NCI-H226 (cell line): Measurements from ENCODE around the gene CDKN1B.

Experiments
- DNase-seq: peaks from one replicate; pipeline ENCODE4 v3.0.0-alpha.2; 2015

Gene CDKN1B

GRCh38 chr12:12716793-12717585 lies at the start of gene CDKN1B:
TSS of gene CDKN1B (plus strand) at chr12:12717368. CDS start at chr12:12717840, 472 bp downstream.
- DNase-seq, result peak; percentile 93

DNA sequence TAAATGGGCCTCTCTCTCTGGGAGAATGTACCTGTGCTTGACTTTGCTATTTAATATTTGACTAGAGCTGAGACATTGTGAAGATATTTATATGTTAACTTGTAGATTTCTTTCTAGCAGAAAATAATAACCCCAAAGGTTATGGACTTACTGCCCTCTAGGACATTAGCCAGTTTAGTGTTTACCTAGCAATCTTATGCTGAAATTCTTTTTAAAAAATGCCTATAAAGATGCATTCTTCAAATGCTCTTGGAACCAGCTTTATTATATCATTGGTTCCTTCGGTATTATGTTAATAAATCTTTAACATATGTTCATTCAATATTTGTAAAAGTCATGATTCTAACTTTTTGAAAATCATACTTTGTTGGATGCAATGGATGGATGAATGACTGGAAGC lies 49.2 kb upstream of the CDKN1B start:
- DNase-seq, result no peak

DNA sequence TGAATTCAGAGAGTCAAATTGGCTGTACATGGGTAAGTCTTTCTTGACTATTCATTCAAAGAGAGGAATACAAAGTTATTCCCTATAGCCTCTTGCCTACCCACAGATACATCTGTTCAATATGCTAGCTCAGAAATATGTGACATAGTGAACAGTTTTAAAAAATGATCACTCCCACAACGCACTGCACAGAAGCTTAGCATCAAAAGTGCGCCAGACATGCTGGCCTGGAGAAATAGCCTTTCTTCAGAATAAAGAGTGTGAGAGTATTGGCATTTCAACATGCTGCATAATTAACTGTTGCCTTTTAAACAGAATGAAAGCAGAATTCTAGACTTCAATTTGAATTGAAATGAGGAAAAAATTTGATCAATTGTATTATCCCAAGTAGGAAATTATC lies 48.1 kb upstream of the CDKN1B start:
- DNase-seq, result no peak

DNA sequence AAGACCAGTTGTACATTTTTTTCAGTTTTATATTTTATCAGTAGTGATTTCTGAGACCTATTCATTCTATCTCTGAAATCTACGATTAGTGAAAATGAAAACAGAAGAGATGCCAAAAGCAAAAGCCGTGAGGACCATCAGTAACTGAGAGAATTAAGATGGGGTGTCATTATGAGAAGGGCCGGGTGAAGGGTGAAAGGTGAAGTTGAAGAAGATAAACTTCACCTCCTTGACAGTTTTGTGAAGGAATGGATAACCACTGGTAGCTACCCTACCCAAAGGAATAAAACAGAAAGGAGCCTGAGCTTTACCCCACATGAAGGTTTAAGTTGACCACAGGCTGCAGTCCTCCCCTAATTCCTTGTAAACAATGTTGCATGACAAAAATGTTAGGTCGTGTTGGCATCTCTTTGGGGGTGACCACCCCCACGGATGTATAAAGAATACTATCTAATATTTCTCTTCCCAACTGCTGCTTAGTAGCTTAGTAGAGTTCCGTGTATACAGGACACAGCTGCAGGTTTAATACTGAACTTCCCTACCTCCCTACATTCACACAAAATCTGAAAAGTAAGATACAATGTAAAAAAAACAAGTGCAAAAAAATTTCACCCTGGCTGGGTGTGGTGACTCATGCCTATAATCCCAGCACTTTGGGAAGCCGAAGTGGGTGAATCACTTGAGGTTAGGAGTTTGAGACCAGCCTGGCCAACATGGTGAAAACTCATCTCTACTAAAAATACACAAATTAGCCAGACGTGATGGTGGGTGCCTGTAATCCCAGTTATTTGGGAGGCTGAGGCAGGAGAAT lies 45.1 kb upstream of the CDKN1B start:
- peak; percentile 55 for DNase-seq

- no peak for DNase-seq
Observed at GRCh38 chr12:12673296-12673695, 43.9 kb upstream of the CDKN1B start.

DNA sequence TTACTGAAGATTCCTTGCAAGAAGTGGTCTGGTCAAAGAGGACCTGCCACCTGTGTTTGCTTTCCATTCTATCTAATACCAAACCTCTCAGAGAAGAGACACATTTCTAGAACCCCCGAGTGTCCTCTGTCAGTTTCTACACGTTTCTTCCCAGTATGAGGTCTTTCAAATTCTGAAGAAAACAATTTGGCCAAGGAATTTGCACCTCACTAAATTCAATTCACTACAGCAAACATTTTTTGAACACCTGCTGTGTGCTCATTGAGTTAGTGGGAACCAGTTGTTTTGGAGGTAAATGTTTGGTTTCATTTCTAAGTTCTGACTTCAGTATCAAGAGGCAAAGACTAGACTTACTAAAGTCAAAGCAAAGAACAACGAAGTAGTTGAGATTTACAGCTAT lies 40.6 kb upstream of the CDKN1B start:
- DNase-seq, result no peak

DNA sequence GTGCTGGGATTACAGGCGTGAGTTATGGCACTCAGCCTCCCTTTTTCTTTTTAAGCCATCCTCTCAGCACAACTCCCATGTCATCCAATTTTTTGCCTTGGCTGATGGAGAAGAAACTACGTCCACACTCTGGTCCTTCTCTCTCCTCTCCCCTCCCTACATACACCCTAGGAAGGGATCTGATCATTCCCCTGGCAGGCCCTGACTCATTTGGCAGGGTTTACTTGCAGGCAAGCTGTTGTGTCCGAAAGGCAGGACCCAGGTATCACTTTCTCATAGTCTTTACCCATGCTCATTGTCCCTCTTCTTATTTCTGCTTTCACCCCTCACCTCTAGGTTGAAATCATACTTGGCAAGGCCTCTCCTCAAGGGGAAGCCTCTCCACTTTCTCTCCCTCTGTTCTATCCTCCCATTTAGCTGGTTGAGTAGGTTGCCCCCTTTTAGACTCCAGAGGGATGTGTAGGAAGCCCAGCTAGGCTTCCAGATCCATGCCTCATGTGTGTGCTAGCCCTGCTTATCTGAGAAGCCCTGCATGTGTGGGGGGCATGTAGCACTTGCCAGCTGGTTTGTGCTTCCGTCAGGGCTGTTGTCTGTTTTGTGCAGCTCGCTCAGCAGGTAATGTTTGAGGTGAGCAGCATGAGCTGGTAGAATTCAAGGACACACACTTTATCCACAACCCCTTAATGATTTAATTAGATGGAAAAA lies 36.0 kb upstream of the CDKN1B start:
- no peak for DNase-seq

DNA sequence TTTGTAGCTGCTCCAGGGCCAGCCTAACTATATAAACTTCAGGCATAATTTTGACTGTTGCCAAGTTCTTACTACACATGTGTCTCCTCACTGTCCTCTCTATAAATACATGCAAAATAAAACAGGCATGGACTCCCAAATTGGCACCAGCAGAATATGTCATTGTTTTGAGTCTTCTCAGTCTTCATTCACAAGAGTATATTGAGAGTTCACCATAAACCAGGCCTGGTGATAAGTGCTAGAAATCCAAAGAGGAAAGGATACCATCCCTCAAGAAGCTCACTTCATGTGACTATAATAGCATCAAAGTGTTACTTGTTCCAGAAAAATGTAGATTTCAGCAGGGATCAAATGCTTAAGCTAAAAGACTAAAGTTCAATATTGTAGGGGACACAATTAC lies 34.9 kb upstream of the CDKN1B start:
- no peak for DNase-seq

DNA sequence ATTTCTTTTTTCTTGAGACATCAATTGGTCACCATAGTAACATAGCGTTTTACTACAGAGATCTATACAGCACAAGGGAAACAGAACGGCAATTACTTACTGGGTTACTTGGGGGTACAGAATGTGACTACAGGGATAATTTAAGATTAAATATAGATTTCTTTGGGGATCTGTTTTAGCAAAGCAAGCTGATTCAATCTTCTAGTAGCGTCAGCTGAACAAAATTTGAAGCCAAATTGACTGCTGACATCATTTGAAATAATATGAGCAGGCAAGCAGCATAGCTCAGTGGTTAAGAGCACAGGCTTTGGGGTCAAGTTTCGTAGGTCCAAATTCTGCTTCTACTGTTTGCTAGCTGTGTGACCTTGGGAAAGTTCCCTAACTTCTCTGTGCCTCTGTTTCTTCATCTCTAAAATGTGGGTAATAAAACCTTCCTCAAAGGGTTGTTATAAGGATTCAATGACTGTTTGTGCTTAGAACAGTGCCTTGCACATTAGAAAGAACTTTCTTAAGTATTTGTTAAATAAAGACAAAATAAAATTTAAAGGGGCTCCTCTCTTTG lies 34.0 kb upstream of the CDKN1B start:
- no peak for DNase-seq

DNA sequence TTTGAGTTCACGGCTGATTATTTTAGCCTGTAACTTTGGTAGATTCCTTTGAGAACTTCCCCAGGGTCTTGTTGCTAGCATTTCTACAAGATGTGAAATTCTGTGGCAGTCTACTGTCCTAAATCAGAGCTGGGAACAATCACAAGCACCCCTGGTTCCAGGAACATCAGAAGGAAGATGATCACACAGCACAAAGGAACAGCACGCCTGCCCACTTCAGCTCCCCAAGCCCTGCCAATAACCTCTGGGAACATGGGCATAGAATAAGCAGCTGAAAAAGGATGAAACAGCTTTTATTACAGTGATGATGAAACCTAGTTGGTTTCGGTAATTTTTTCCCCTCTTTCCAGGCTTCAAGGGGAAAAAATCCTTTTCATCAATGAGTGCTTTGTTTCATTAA lies 33.4 kb upstream of the CDKN1B start:
- no peak for DNase-seq

GRCh38 chr12:12684375-12685106 lies 32.6 kb upstream of the CDKN1B start:
- DNase-seq, result no peak

- DNase-seq, result no peak
Observed at GRCh38 chr12:12685305-12685704, 31.9 kb upstream of the CDKN1B start.

- DNase-seq, result peak; percentile 44
Observed at GRCh38 chr12:12686472-12686871, 30.7 kb upstream of the CDKN1B start.

DNA sequence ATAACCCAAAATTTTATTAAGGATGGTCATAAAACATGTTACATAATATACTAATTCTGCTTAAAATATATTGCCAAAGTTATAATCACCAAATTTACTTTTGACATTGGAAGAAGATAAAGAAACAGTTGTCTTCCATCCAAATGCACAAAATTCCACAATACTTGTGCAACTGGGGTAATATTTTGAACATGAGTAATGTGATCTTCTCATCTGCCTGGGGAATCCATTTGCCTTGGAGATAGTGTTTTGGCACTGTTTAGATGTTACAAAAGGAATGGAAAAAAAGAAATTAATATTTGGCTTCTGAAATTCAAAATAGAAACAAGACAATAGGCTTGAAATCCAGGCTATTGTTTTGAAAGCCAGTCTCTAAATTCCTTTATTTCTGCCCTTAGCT lies 30.2 kb upstream of the CDKN1B start:
- DNase-seq, result peak; percentile 50

GRCh38 chr12:12689647-12690300 lies 27.4 kb upstream of the CDKN1B start:
- DNase-seq, result no peak

GRCh38 chr12:12691549-12691948 lies 25.6 kb upstream of the CDKN1B start:
- no peak for DNase-seq

GRCh38 chr12:12693111-12693671 lies 24.0 kb upstream of the CDKN1B start:
- DNase-seq, result no peak

- DNase-seq, result peak; percentile 61
Observed at GRCh38 chr12:12696562-12697383, 20.4 kb upstream of the CDKN1B start.

DNA sequence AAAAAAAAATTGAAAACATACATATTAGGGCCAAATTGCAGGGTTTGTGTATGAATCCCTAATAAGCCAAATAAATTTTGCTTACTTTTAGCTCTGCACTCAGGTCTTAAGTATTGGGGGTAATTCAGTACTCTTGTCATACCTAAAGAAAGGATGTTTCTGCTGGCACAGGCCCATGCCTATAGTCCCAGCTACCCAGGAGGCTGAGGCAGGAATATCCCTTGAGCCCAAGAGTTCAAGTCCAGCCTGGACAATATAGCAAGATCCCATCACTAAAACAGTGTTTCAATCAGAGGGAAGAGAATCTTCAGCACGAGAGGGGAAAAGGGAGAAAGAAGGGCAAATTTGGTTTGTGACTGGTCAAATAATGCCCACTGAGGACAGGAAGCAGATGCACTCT lies 17.8 kb upstream of the CDKN1B start:
- DNase-seq, result no peak

DNA sequence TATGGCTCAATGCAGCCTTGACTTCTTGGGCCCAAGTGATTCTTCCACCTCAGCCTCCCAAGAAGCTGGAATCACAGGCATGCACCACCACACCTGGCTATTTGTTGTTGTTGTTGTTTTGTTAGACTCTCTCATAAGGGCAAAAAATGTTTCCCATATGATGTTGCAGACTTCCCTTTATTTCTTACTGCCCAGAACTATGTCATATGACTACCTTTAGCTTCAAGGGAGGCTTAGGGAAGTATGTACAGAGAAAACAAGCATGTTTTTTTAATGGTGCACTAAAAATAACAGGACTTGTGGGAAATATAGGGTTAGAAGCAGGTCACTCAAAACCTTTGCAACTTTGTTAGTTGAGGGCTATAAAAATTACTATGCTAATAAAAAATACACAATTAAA lies 16.9 kb upstream of the CDKN1B start:
- no peak for DNase-seq

GRCh38 chr12:12701457-12701856 lies 15.7 kb upstream of the CDKN1B start:
- DNase-seq, result no peak
